Colonic mucosa (tissue), 4 donors: ENCODE data around the gene PPP1R2B. TPM values are rescaled to one million over a fixed set of nuclear protein-coding genes. Genes with fewer than 3 reads are reported as not detected.

Source experiments
- DNase-seq: peaks from one replicate; pipeline ENCODE4 v3.0.0-alpha.2; 2020
- H3K27ac ChIP-seq: fragments of 200-600 bp; one replicate; pipeline ENCODE4 v1.8.0; 2021
- H3K27me3 ChIP-seq: fragments of 200-600 bp; one replicate; pipeline ENCODE4 v1.8.0; 2021
- H3K36me3 ChIP-seq: fragments of 200-600 bp; one replicate; pipeline ENCODE4 v1.8.0; 2021
- H3K4me1 ChIP-seq: fragments of 200-600 bp; one replicate; pipeline ENCODE4 v1.8.0; 2021; ENCODE audit warnings: mild to moderate bottlenecking
- H3K4me3 ChIP-seq: fragments of 200-600 bp; one replicate; pipeline ENCODE4 v1.8.0; 2021
- H3K9ac ChIP-seq, 2 donors: one replicate each; pipeline ENCODE4 v1.7.0; 2013; ENCODE audit warnings: control low read depth in 2 of 2, low read depth in 2 of 2, low read length in 2 of 2
- H3K9me3 ChIP-seq: fragments of 200-600 bp; one replicate; pipeline ENCODE4 v1.8.0; 2021
- CTCF ChIP-seq: fragments of 200-600 bp; IDR thresholded peaks from one replicate; pipeline ENCODE4 v1.8.0; 2022; ENCODE audit warnings: antibody characterized with exemption, mild to moderate bottlenecking
- intact Hi-C: fragments of 100-400 bp; cut with DNase I; formaldehyde crosslinking; loops from one replicate; pipeline ENCODE4 v1.14.1; 2022
- total RNA-seq, 2 donors: library from RNA; stranded (reverse); fragmentation: NEBNext Ultra II Directional in 1 of 2; extraction: Animal tissue kit (Norgen Biotek cat#: 25700) in 1 of 2; gene quantifications; one replicate each; pipeline ENCODE4 v1.2.1, GENCODE V29; 2021
- donor health status: healthy.
- donor health status: DM: no; HTN: no; CAD: no.
- donor health status: DM: no; HTN: no; CAD: no.

PPP1R2B gene
- total RNA-seq, 2 donors from 2014 or later: not detected

- TF ChIP-seq CTCF: no peak
- no peak for DNase-seq
- Histone ChIP-seq H3K4me1 (no peaks in the 10 kb centered on the region), H3K27me3 (no peaks in the 10 kb centered on the region), H3K9me3 (no peaks in the 10 kb centered on the region), H3K9ac (no peak overlapping the region), H3K27ac (no peak overlapping the region), H3K36me3 (no peaks in the 10 kb centered on the region), H3K4me3 (no peak overlapping the region)
- intact Hi-C loops: no loop called here
Observed at GRCh38 chr5:156825688-156826087, 24.4 kb upstream of the PPP1R2B start.

GRCh38 chr5:156826150-156826549 lies 23.9 kb upstream of the PPP1R2B start:
- Histone ChIP-seq H3K4me3 (no peak overlapping the region), H3K27me3 (no peaks in the 10 kb centered on the region), H3K9ac (no peak overlapping the region), H3K4me1 (no peaks in the 10 kb centered on the region), H3K27ac (no peak overlapping the region), H3K36me3 (no peaks in the 10 kb centered on the region), H3K9me3 (no peaks in the 10 kb centered on the region)
- intact Hi-C loops: no loop called here
- no peak for TF ChIP-seq CTCF
- no peak for DNase-seq

DNA sequence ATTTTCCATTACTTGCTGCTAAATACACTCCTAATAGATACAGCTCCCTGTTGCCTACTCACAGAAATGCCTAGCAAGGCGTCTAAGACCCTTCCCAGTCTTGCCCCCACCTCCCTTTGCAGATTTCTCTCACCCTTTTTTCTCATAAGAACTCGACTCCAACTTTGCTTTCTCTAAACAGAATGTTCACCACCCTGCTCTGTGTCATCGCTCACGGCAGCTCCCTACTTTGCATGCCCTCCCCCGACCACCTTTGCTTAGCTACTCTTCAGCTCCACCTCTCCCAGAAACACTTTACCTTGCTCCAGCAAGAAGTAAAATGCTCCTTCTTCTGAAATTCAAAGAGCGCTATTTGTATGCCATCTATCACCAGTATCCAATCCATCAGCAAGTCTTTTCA lies 15.2 kb upstream of the PPP1R2B start:
- intact Hi-C loops: loop anchor here (10.0 kb wide), 1 partner anchor 300 kb away; no protein-coding TSS in a partner anchor
- no peak for TF ChIP-seq CTCF
- Histone ChIP-seq H3K4me3 (no peak overlapping the region), H3K27ac (no peak overlapping the region), H3K4me1 (no peaks in the 10 kb centered on the region), H3K36me3 (no peaks in the 10 kb centered on the region), H3K9ac (no peak overlapping the region), H3K9me3 (no peaks in the 10 kb centered on the region), H3K27me3 (no peaks in the 10 kb centered on the region)
- DNase-seq: no peak

DNA sequence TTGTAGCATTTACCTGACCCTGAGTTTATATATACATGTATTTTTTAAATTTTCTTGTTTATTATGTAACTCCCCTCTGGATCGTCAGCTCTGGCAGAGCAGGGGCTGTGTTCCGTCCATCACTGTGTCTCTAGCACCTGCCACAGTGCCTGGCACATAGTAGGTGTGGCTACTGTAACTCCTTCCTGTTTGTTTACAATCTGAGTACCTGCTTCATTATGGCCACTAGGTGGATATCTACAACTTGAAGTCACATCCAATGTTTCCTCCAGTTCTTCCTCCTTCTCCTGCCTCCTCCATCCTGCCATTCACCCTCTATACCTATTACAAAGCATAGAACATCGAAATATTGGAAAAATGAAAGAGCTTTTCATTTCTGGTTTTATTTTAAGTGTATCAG lies 14.2 kb upstream of the PPP1R2B start:
- H3K27ac ChIP-seq: no peak overlapping the region
- H3K9ac ChIP-seq: no peak overlapping the region
- H3K9me3 ChIP-seq: no peaks in the 10 kb centered on the region
- DNase-seq: no peak
- no peaks in the 10 kb centered on the region for H3K36me3 ChIP-seq
- H3K4me3 ChIP-seq: no peak overlapping the region
- no peaks in the 10 kb centered on the region for H3K4me1 ChIP-seq
- no peaks in the 10 kb centered on the region for H3K27me3 ChIP-seq
- intact Hi-C loops: loop anchor here (10.0 kb wide), 1 partner anchor 299 kb away; no protein-coding TSS in a partner anchor
- no peak for TF ChIP-seq CTCF

- Histone ChIP-seq H3K9ac (no peak overlapping the region), H3K36me3 (no peaks in the 10 kb centered on the region), H3K4me1 (no peaks in the 10 kb centered on the region), H3K9me3 (no peaks in the 10 kb centered on the region), H3K4me3 (no peak overlapping the region), H3K27me3 (no peaks in the 10 kb centered on the region), H3K27ac (no peak overlapping the region)
- TF ChIP-seq CTCF: no peak
- DNase-seq: no peak
- intact Hi-C loops: loop anchor here (10.0 kb wide), 1 partner anchor 298 kb away; no protein-coding TSS in a partner anchor
Observed at GRCh38 chr5:156836846-156837245, 13.2 kb upstream of the PPP1R2B start.

- H3K4me1 ChIP-seq: no peaks in the 10 kb centered on the region
- TF ChIP-seq CTCF: no peak
- H3K27ac ChIP-seq: no peak overlapping the region
- no peak overlapping the region for H3K4me3 ChIP-seq
- intact Hi-C loops: loop anchor here (10.0 kb wide), 1 partner anchor 296 kb away; no protein-coding TSS in a partner anchor
- H3K36me3 ChIP-seq: no peaks in the 10 kb centered on the region
- no peaks in the 10 kb centered on the region for H3K9me3 ChIP-seq
- H3K9ac ChIP-seq: no peak overlapping the region
- no peaks in the 10 kb centered on the region for H3K27me3 ChIP-seq
- no peak for DNase-seq
Observed at GRCh38 chr5:156838961-156839360, 11.1 kb upstream of the PPP1R2B start.
